Measurements from ENCODE around the gene GPX3. TPM values are rescaled to one million over a fixed set of nuclear protein-coding genes. Genes with fewer than 3 reads are reported as not detected.
A peak's percentile ranks its signal among the peaks of the same experiment; 100 is the strongest.

Gene GPX3
- total and polyA plus RNA-seq, 10 of the 15 experiments (the other 5 are each of a cell fraction or from before 2014, with no cell fraction given) = 0.04 to 1.0 (median 0.15) TPM; not detected in 3

GRCh38 chr5:151026679-151027078 lies 6.3 kb downstream of the GPX3 start:
- Histone ChIP-seq H3K27me3 (replicated peaks in 1 of 2; ENCODE audit: control insufficient read depth in 2 of 2, insufficient read depth in 2 of 2, low read length in 1 of 2) (no peaks in the 10 kb centered on the region), H4K20me1 (ENCODE audit: control insufficient read depth, insufficient read depth) (no peaks in the 10 kb centered on the region; the same call in 1 of the 2 replicates), H3K27ac (ENCODE audit: control insufficient read depth, insufficient read depth) (no peak overlapping the region), H3K4me2 (ENCODE audit: control insufficient read depth, insufficient read depth) (no peak overlapping the region), H3K9ac (ENCODE audit: control insufficient read depth, insufficient read depth, low read length) (no peak overlapping the region), H3K4me3 (no peak overlapping the region), H3K36me3 (ENCODE audit: control insufficient read depth in 2 of 2, insufficient read depth in 2 of 2, low read length in 1 of 2) (peaks cover 26 to 31% of the 10 kb centered on the region in 2 experiments), H3K79me2 (ENCODE audit: control insufficient read depth, insufficient read depth, low read length) (no peaks in the 10 kb centered on the region), H3K9me3 (replicated peaks; ENCODE audit: control insufficient read depth, insufficient read depth, low read length) (no peaks in the 10 kb centered on the region), H2AFZ (ENCODE audit: control insufficient read depth, low read depth, low read length) (no peak overlapping the region), H3K4me1 (ENCODE audit: control insufficient read depth, insufficient read depth, low read length) (no peaks in the 10 kb centered on the region)
- SMC1A ChIA-PET (ENCODE audit: uncharacterized antibody, unreplicated experiment) = interaction anchor here (1.7 kb wide), 1 partner anchor 88 kb away, joined by 5 read pairs; no protein-coding TSS in a partner anchor
- no TSS peak for BruUV-seq (replicated peaks)
- no peak for FAIRE-seq
- ATAC-seq = no peak
- DNase-seq (ENCODE audit: low read depth, low spot score) = no peak
- intact Hi-C loops (cut with micrococcal nuclease; ENCODE audit: unreplicated experiment) (no loop called here), in situ Hi-C loops (cut with MboI) (no loop called here)
- POLR2A ChIA-PET = no interaction called here
- RAD21 ChIA-PET (ENCODE audit: unreplicated experiment) = interaction anchor here (1.7 kb wide), 1 partner anchor 89 kb away, joined by 5 read pairs; no protein-coding TSS in a partner anchor
- CTCF ChIA-PET = interaction anchor here (1.4 kb wide), 1 partner anchor 139 kb away, joined by 3 read pairs; no protein-coding TSS in a partner anchor
- TF ChIP-seq HCFC1 (IDR thresholded peaks at IDR 0.05; ENCODE audit: low read length) = no peak
- no peak for TF ChIP-seq EED (IDR thresholded peaks at IDR 0.05; ENCODE audit: low read depth)
- TF ChIP-seq SP1 (IDR thresholded peaks at IDR 0.05; ENCODE audit: low read depth, low read length) = no peak
- no peak for TF ChIP-seq MTA2 (IDR thresholded peaks at IDR 0.05; ENCODE audit: low read depth)
- no peak for TF ChIP-seq ZZZ3 (IDR thresholded peaks at IDR 0.05; ENCODE audit: control insufficient read depth, insufficient read length, low read depth)
- TF ChIP-seq, protein P1, sequence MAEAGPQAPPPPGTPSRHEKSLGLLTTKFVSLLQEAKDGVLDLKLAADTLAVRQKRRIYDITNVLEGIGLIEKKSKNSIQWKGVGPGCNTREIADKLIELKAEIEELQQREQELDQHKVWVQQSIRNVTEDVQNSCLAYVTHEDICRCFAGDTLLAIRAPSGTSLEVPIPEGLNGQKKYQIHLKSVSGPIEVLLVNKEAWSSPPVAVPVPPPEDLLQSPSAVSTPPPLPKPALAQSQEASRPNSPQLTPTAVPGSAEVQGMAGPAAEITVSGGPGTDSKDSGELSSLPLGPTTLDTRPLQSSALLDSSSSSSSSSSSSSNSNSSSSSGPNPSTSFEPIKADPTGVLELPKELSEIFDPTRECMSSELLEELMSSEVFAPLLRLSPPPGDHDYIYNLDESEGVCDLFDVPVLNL (IDR thresholded peaks at IDR 0.05; ENCODE audit: low read depth, low read length) = no peak
- no peak for TF ChIP-seq BRCA1 (IDR thresholded peaks at IDR 0.05; ENCODE audit: low read depth, low read length)
- no peak; the same call in 1 of the 2 replicates for TF ChIP-seq POLR2AphosphoS2 (IDR thresholded peaks at IDR 0.05; ENCODE audit: low read depth, low read length)
- 0 out of 2 replicates have a peak, but pooled peaks have one; percentile 14 for TF ChIP-seq PML (IDR thresholded peaks at IDR 0.05; ENCODE audit: low read length)
- TF ChIP-seq PAX5 (IDR thresholded peaks at IDR 0.05; ENCODE audit: borderline replicate concordance, low read depth, low read length) = no peak
- TF ChIP-seq POLR2A (IDR thresholded peaks at IDR 0.05; ENCODE audit: low read depth, low read length) = peak; percentile 47
- TF ChIP-seq KAT2A (conservative IDR thresholded peaks at IDR 0.05; ENCODE audit: control insufficient read depth, low read depth, low read length) = no peak
- no peak for TF ChIP-seq MAX (IDR thresholded peaks at IDR 0.05; ENCODE audit: low read depth, low read length)
- WGBS (ENCODE audit: insufficient coverage, insufficient replicate concordance, low lambda C conversion rate, missing lambda C conversion rate) = 96% methylated on average over 7 of the region's 7 CpGs
